ENCODE data around the gene RIN3.

- no peak for TF ChIP-seq MAX (IDR thresholded peaks at IDR 0.05; ENCODE audit: low read depth, low read length)
- no peak for TF ChIP-seq CTCF (IDR thresholded peaks at IDR 0.05; ENCODE audit: low read depth, low read length)
Observed at GRCh38 chr14:92525322-92526095, 11.9 kb downstream of the RIN3 start.

Measured in NB4 (cell line).